Islet precursor cell (in vitro differentiated cells): ENCODE data around the gene PPM1F.
"Not testable (repeated sequence)": the region's sequence is repeated elsewhere in the genome, so short reads cannot be mapped to it uniquely, and the experiment has no call there.

ENCODE experiments used
- DNase-seq: peaks from one replicate; pipeline ENCODE4 v3.0.0-alpha.2; 2018

Gene PPM1F

GRCh38 chr22:21939935-21940334 lies 12.7 kb downstream of the PPM1F start:
- not testable (repeated sequence) for DNase-seq

DNA sequence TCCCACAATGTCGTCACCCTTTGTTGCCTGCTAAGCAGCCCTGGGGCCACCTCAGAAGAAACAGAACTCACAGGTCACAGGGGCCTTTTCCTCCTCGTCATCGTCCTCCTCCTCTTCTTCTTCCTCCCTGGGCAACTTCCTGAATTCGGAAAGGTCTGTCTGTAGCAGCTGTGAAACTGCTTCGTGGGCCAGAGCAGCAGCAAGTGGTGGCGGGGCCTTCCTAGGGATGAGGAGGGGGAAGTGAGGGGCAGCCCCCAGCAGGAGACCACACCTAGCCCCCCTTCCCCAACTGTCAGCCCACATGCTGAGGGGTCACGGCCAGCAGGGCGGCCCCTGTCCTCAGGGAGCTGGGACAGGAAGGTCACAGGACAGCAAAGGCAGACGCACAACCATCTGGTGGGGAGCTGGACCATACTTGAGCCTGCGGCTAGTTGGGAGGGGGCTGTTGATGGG lies 13.2 kb downstream of the PPM1F start:
- DNase-seq: no peak

- no peak for DNase-seq
These were observed 13.7 kb downstream of the PPM1F start for GRCh38 chr22:21938906-21939305.

DNA sequence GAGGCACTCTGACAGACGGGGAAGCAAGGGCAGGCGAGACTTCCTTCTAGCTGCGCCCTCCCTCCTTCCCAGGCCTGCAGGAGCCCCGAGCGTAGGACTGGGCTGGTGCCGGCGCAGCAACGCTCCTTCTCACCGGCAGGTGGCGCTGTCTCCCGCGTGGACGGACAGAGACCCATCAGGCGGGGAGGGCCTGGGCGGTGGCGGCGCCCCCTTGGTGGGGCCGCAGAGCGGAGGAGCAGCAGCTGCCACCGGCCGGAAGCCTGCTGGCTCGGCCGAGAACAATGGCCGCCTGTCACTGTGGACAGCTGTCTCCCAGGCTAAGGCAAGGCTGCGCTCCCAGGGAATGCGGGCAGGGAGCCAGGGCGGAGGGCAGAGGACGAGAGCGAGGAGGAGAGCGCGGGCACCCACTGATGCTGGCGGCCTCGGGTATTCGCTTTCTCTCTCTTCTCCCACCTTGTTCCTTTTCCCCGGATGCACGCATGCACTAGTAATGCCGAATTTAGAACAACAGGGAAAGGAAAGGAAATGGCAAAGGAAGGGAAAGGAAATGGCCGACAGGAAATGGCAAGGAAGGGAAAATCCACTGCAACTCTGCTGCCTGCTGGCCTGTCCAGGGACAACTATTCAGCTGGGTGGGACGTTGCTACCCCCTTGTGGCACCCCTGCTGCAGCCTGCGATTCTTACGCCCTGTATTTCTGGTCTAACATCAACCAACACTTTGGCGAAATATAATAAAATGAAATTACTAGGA lies 14.4 kb downstream of the PPM1F start:
- DNase-seq: peak; percentile 98

DNA sequence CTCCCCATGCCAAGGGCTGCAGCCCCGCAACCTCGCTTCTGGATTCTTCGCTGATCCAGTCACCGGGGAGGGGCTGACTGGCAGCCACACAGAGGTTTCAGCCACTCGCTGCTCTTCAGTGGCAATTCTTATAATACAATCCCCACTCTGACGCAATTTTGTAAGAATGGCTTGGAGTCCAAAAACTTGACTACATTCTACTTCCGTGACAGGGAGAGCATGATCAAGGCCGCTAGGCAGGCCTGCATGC lies 14.9 kb downstream of the PPM1F start:
- DNase-seq: no peak

DNA sequence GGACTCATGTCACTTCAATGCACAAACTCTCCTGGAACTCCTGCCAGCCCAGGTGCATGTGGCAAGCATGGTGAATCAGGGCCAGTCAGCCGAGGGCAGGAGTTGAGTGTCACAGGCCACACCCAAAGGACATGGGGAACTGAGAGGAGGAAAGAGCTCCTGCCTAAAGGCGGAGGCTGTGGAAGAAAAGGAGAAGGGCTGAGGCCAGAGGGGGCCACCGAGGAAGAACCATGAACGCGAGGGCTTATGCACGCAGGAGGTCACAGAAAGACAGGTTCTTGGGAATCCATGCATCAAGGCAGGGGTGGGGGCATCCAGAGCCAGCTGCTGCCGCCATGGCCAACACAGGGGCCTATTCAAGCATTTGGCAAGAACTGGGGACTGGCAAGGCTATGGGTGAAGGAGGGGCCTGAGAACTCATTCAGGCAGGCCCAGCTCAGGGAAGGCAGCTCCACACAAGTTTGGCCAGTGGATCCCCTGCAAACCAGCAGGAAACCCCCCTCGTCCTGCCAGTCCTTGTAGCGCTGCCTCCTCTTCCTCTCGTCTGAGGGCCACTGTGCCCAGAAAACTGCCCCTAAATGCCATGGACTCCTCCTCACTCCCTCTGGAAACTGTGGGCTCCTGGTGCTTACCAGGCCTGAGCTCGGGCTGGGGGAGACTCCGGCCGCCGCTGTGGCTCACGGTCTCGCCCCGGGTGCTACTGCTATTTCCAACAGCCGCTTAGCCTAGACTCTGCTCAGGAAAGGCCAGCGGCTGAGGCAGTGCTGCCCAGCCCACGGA lies 15.4 kb downstream of the PPM1F start:
- no peak for DNase-seq

DNA sequence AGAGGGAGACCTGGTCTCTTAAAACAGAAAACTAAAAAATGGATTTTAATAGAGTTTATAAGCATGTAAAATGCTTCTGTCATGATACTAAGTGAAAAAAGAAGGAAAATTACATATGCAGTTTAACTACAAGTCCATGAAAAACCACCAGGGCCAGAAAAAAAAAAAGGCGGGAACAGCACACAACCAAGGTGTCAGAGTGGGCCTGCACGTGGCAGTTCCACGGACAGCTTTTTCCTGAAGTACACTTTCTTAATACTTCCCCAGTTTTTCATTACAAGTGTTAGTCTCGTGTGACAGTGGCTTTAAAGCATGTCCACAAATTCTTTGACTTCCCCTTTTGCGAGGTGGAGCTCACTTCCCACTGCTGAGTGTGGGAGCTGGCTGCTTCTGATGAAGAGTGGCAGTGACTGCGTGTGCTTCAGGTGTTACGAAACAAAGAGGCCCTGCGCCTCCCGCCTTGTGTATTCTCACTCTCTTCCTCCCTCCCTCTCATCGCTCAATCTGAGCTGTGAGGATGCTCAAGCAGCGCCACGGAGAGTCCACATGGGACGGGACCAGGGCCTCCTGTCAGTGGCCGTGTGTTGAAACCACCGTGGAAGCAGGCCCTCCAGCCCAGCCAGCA lies 16.4 kb downstream of the PPM1F start:
- DNase-seq: no peak

DNA sequence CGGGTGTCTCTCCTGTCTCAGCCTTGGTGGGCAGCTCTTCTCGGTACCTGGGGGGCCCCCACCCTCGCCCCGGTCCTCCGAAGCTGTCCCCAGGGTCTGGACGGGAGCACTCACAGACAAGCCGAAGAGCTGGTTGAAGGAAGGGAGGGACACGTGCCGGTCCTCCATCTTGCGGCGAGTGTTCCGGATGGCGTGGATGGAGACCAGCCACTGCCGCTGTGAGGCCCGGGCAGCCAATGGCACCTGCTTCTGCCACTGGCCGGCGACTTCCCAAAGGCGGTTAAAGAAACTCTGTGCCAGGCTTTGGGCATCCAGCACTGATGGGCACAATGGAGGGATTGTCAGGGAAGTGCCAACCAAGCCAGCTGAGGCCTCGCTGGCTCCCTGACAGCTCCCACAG lies 18.7 kb downstream of the PPM1F start:
- no peak for DNase-seq

DNA sequence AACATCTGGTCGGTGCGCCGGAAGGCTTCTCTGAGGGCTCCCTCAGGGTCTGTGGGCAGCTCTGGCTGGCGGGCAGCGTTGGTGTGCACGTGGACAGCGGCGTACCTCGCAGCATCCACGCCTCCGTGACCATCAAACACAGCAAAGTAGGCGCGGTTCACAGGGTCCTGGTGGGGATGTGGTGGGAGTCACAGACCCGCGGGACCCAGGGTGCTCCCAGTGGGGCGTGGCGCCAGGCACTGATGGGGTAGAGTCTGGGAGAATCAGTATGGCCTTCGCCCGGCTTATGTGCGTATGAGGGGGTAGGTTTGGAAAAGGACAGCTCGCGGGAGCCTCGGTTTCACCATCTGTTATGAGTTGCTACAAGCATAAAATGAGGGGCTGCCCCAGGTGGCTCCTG lies 19.2 kb downstream of the PPM1F start:
- no peak for DNase-seq

GRCh38 chr22:21932347-21932746 lies 20.3 kb downstream of the PPM1F start:
- DNase-seq: no peak

DNA sequence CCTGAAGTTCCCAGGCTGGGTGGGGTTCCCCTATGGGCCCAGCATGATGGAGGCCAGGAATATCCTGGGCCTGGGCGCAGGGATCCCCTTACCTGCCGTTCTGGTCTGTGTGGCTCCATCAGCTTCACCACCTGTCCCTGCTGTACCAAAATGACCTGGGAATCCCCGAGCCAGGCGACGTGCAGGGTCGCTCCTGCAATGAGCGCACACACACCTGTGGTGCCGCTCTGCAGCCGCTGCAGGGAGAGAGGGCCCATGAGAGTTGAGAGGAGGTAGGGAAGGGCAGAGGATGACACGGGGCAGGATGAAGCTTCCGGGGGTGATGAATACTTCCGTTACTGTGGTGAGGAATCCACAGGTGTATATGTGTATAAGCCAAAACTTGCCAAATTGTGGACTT lies 21.6 kb downstream of the PPM1F start:
- DNase-seq: peak; percentile 23

- DNase-seq: peak; percentile 39
These were observed 23.4 kb downstream of the PPM1F start for GRCh38 chr22:21929253-21929652.

- DNase-seq: peak; percentile 50
These were observed 24.6 kb downstream of the PPM1F start for GRCh38 chr22:21928048-21928447.

DNA sequence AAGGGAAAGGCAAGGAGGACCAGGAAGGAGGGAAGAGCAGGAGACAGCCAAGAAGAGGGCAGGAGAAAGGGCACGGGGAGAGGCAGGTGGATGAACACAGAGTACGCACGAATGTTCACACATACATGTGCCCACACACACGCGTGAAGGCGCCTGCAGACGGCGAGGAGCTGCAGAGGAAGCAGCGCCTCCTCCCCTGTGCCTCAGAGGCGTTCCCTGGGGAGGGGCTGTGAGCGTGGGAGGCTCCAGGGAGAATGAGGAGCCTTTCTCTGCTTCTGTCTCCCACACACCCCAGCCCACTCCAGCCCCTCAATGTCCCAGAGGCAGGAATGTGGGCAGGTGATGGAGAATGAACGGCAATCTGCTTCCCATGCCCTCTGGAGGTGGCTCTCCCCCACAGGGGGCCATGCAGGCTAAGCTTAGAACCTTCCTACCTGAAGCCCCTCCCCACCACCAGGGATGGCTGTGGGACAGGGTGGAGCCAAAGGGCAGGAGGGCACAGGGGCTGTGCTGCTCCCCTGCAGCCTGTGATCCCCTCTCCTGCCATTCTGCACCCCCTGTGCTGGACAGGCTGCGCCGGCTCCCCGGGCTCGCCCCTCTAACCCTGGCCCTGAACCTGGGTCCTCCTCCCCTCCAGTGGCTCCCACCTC lies 25.3 kb downstream of the PPM1F start:
- DNase-seq: peak; percentile 35

DNA sequence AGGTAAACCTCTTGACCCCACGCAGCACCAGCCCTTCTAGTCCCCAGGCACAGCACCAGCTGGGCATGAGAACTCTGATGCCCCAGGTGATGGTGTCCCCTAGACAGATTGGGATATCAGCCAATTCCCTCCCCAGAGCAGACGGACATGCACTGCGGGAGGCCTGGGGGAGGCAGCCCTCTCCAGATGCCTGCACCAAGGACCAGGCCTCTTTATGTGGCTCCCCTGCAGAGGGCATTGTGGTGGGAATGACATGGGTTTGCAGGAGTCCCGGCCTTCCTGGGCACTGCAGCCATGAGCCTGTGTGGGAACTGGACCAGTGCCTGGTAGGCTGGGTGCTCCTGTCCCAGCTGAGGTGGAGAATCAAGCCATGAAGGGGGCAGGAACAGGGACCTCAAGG lies 25.9 kb downstream of the PPM1F start:
- peak; percentile 25 for DNase-seq

- DNase-seq: no peak
These were observed 29.5 kb downstream of the PPM1F start for GRCh38 chr22:21923163-21923561.

DNA sequence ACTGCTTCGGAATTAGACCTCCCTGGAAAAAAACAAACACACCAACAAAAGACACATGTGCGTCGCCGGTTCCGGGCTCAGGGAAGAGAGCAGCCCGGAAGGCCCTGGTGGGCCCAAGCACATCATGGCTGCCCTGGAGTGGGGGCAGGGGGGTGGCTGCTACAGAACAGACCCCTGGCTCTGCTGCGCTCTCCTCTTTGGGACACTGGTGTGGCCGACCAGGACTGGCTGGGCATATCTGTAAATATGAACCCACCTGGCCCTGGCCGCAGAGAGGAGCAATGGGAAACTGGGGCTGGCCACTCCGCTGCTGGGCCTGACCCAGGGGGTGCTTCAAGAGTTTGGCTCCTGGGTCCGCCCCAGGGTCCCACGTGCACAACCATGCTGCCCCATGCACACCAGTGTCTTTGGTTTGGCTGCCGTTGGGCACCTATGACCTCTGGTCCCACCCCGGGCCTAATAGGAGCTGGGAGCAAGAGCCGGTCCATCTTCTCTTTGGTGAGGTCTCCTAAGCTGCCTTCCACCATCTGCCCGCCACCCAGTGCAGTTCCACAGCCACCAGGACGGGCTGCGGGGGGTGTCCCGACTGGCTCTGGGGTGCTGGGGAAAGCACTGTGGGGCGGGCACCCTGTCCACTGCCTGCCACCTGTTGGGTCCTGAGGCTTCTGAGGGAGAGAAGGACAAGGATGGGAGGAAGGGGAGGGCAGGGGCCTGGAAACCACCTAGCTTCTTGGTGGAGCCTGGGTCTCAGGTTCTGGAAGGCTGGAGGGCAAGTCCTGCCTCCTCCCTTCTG lies 30.1 kb downstream of the PPM1F start:
- DNase-seq: no peak

DNA sequence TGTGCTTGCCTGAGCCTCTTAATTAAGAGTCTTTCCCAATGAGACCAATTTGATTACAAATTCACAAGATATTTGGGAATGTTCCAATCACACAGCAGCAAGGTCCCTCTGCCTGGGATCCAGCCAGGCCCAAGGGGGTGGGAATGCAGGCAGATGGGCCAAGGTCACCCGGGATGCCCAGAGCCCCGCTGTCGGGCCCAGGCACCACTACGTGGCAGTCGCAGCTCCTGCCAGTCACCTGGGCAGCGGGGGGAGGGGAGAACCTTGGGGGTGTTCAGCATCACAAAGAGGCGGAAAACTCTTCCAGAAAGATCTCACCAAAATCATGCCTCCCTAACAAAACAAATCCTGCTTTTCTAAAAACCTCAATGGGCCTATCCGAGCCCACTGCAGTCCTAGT lies 30.9 kb downstream of the PPM1F start:
- DNase-seq: no peak

GRCh38 chr22:21921184-21921721 lies 31.4 kb downstream of the PPM1F start:
- DNase-seq: peak; percentile 48

GRCh38 chr22:21920341-21921183 lies 32.1 kb downstream of the PPM1F start:
- no peak for DNase-seq

DNA sequence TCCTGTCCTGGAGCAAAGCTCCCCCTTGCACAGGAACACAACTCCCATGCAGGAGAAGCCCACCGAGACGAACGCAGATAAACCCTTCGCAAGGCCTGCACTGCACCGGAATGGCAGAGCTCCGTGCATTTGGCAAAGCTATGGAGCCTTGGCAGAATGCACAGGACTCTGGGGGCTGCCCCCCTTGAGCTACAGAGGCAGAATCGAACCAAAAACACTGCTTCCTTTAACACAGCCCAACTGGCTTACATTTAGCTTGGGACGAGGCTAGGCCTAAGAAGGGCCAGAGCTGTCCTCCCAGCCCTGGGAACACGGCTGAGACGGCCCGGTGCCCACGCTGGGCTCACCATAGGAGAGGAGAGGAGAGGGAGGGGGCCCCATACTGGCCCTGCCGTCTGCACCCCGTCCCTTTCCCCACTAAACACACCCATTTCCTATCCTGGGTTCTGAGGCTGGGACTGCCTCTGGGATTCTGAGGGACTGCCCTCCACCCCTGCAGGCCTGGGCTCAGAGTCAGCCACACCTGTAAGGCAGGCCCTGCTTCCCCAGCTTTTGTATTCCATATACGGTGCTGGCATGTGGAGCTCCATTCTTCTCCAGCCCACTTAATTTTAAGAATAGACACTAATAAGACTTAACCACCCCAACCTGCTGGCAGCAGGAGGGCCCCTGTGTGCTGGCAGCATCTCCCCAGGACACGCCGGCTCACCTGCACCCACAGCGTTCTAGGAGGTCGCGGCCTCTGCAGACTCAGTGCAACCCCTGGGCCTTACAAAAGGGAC lies 32.9 kb downstream of the PPM1F start:
- no peak for DNase-seq
